Bronchial epithelial cell (primary cell): ENCODE measurements around the gene MCC. TPM values are rescaled to one million over a fixed set of nuclear protein-coding genes. Genes with fewer than 3 reads are reported as not detected.

Source experiments
- DNase-seq: peaks from one replicate; pipeline ENCODE4 v3.0.0-alpha.2; 2010; ENCODE audit warnings: low read depth
- FAIRE-seq: peaks from 2 replicates; lab custom pipeline; 2011; peaks lifted over from hg19 to GRCh38; lab: Jason Lieb, UNC
- H3K27me3 ChIP-seq: 2 replicates; pipeline ENCODE4 v1.5.1; 2011; ENCODE audit warnings: low read length; ENCODE audit not compliant: control insufficient read depth, insufficient read depth
- H3K36me3 ChIP-seq: 2 replicates; pipeline ENCODE4 v1.5.1; 2011; ENCODE audit warnings: low read length; ENCODE audit not compliant: control insufficient read depth, insufficient read depth
- H3K4me3 ChIP-seq: 2 replicates; pipeline ENCODE4 v1.5.1; 2011; ENCODE audit warnings: mild to moderate bottlenecking, low read depth, low read length, control low read depth
- CTCF ChIP-seq: IDR thresholded peaks from 2 replicates; pipeline ENCODE4 v1.5.1; 2011; ENCODE audit warnings: mild to moderate bottlenecking, moderate library complexity, low read length, control low read depth, inconsistent platforms; ENCODE audit not compliant: insufficient read depth, severe bottlenecking
- total RNA-seq: library from RNA; depleted of rRNA; stranded (reverse); fragments of >200 nt; gene quantifications from 2 replicates; pipeline ENCODE4 v1.2.1, GENCODE V29; 2014

MCC gene
- total RNA-seq, 1 donor from 2014 or later = 43.2 TPM

DNA sequence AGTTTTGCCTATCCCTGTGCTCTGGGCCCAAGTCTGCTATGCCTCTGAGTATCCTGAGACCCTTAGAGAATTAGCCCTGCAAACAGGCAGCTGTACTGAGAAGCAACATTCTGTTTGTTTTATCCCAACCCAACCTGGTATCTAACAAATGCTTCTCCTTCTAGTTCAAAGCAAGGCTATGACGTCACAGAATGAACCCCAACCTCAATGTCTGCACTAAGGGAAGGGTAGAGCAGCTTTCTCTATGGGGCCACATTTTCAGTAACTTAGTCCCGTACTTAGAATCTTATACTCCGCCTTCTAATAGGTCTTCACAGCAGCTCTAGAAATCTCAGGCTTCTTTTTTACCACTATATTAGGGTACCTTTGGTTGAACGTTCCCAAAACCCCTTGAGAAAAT, 223.1 kb downstream of the MCC start:
- TF ChIP-seq CTCF = no peak
- Histone ChIP-seq H3K4me3 (no peak overlapping the region), H3K36me3 (no peaks in the 10 kb centered on the region), H3K27me3 (no peaks in the 10 kb centered on the region)
- DNase-seq = no peak
- no peak for FAIRE-seq

- H3K27me3 ChIP-seq = no peaks in the 10 kb centered on the region
- no peak for TF ChIP-seq CTCF
- FAIRE-seq = no peak
- no peak overlapping the region for H3K4me3 ChIP-seq
- H3K36me3 ChIP-seq = no peaks in the 10 kb centered on the region
- DNase-seq = peak; percentile 89
These were observed 224.2 kb downstream of the MCC start for GRCh38 chr5:113264046-113264445.

DNA sequence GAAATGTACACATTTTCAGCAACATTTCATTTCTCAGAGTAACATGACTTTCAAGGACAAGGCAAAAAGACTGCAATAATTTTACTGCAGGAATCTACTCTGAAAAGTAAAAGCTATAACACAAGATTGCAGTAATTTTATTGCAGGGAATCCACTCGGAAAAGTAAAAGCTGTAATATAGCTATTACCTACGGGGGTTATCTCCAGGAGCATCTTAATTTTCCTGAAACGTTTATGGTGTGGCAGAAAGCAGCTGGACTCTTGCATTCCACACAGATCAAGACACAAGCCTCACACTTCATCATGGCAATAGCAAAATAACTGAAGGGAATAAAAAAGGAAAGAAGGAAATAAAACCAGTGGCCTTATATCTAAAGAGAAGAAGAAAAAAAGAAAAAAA, 224.7 kb downstream of the MCC start:
- no peak overlapping the region for H3K4me3 ChIP-seq
- DNase-seq (no peak), FAIRE-seq (no peak)
- no peaks in the 10 kb centered on the region for H3K36me3 ChIP-seq
- no peak for TF ChIP-seq CTCF
- no peaks in the 10 kb centered on the region for H3K27me3 ChIP-seq

DNA sequence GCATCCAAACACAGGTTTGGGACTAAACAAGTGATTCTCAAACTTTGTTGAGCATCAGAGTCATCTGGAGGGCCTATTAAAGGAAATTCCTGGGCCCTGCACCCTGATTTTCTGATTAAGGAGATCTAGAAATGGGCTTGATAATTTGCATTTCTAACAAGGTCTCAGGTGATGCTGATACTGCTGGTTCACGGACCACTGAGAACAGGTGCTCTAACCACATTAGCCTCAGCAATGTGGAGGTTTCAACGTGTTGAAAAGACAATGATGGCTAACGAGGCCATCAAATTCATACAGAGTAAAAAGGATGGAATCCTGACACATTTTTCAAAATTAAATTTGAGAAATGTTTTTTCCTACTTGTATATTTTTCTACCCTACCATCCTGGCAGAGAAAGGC, 225.6 kb downstream of the MCC start:
- H3K36me3 ChIP-seq = no peaks in the 10 kb centered on the region
- no peaks in the 10 kb centered on the region for H3K27me3 ChIP-seq
- no peak overlapping the region for H3K4me3 ChIP-seq
- no peak for FAIRE-seq
- no peak for TF ChIP-seq CTCF
- DNase-seq = no peak

DNA sequence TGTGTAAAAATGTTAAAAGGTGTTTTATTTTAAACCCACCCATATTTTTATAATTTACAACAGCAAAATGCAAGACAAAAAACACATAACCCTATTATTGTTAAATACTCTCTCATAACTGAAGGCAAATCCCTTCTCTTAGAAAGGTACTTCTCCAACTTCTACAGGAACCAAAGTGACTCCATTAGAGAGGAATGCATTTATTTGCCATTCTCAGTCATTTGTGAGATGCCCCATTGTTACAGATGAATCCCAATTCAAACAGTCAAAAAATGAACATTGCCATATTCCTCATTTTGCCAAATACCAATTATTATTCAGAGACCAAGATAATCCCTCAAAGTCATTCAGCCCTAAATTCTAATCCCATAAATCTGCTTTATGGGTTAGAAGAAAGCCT, 229.2 kb downstream of the MCC start:
- DNase-seq (peak; percentile 25), FAIRE-seq (no peak)
- no peaks in the 10 kb centered on the region for H3K27me3 ChIP-seq
- H3K4me3 ChIP-seq = no peak overlapping the region
- H3K36me3 ChIP-seq = no peaks in the 10 kb centered on the region
- TF ChIP-seq CTCF = no peak

DNA sequence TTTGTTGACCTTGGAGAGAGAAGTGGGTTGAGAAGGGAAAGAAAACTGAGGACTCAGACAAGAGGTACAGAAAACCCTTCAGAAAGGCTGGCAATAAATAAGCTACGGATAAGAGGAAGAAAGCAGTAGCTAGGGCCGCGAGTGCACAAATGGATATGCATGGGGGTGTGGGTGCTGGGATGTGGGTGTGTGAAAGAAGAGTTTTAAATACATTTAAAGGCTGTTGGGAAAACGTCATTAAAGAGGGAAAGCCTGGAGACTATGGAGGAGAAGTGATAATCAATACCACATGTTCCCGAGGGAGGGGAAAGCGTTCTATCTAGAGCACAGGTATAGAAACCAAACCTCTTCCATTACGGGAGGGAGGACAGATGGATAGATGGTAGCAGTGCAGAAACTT, 230.7 kb downstream of the MCC start:
- Histone ChIP-seq H3K4me3 (no peak overlapping the region), H3K36me3 (no peaks in the 10 kb centered on the region), H3K27me3 (no peaks in the 10 kb centered on the region)
- DNase-seq (no peak), FAIRE-seq (no peak)
- no peak for TF ChIP-seq CTCF
